ENCODE data around the gene OCA2. TPM values are rescaled to one million over a fixed set of nuclear protein-coding genes. Genes with fewer than 3 reads are reported as not detected.

The OCA2 gene
- total RNA-seq, 2 donors from 2014 or later = 0.14 TPM; not detected in 1

DNA sequence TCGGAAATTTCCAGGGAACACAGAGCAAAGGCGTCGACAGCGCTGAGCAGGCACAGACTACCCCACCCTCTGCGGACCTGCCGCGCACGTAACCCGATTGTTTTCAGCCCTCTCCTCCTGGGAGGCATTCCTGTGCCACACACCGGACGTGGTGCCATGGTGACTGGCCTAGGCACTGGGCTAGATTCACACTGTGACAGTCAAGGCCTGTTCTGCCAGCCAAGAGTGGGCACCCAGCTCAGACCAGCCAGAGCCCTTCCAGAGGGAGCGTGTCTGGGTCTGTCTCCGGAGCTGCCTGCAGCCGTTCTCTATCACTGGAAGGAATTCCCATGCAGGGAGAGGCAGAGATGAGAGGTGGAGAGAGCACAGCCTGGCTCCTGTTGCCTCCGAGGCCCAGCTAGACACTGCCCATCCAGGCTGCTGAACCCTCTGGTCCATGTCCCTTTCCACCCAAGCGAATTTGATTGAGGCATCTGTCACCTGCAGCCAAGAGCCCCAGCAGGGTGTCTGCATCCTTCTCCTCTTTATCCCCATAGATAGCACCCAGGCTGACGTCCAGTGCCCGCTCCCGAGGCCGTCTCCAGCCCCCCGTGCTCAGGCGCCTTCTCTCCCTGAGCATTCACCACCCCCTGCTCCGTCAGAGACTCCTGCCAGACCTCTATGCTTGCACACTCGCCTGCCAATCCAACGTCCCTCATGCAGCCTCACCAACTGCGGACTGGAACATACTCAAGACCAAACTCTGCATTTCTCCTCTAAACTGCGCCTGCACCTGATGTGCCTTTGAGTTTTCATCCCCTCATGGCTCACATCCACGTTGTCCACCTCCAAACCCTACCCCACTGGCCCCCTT lies 267.5 kb downstream of the OCA2 start:
- Mint-ChIP-seq H3K27ac (no peak overlapping the region), H3K9me3 (no peaks in the 10 kb centered on the region), H3K36me3 (ENCODE audit: insufficient read depth in 2 of 2) (no peaks in the 10 kb centered on the region), H3K27me3 (ENCODE audit: low read depth) (no peaks in the 10 kb centered on the region), H3K4me1 (ENCODE audit: low read depth) (no peaks in the 10 kb centered on the region), H3K4me3 (no peak overlapping the region)
- ATAC-seq (replicated peaks in 1 of 2) = no peak
- no peak for DNase-seq

DNA sequence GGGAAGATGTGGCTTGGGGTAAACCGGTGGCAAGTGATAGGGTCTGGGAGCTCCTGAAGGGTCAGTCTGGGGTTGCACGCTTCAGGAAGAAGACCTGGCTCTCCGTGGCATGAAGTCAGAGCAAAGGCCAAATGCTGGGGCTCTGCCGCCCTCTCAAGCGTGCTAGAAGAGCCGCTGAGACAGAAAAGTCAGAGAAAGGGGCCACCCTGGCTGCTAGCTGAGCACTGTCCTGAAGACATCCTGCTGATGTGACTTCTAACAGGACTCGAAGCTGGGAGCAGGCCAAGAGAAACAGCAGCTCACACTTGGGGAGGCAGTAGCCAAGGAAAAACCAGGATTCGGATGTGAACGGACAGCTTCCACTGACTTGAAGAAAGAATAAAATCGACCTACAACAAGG lies 270.4 kb downstream of the OCA2 start:
- H3K36me3 Mint-ChIP-seq (ENCODE audit: insufficient read depth in 2 of 2) = no peaks in the 10 kb centered on the region
- no peak overlapping the region for H3K27ac Mint-ChIP-seq

DNA sequence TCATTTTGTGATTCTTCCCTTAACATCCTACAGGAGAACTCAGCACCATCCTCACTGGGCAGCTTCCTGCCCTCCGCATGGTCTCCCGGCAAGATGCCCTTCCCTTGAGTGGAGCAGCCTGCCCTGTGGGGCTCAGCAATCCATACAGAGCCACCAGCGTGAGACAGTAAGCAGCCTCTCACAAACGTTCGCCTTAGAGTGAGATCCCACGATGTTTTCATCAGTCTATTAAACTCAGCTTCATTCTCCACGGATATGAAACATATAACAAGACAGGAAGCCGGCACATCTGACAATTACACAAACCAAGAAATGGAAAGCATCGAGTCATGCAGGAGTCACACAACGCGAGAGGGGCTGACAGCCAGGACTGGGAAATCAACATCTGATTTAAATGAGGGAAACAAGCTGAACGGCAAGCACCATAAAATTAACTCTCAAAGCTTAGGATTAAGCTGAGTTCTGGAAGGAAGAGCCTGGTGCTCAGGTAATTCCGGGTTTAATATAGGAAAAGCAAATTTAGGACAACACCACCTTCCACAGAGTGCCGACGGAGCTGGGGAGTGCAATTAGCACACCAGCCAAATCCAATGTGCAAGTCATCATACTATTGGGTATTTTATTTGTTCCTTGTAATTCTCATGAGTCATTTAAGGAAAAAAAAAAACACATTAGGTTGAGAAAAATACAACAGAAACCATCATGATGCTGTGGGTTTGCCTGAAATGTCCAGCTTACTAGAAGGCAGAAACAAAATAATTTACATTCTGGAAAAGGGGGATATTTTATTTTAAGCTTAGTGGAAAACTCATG lies 272.0 kb downstream of the OCA2 start:
- Mint-ChIP-seq H3K4me3 (no peak overlapping the region), H3K36me3 (ENCODE audit: insufficient read depth in 2 of 2) (no peaks in the 10 kb centered on the region), H3K27me3 (ENCODE audit: low read depth) (no peaks in the 10 kb centered on the region), H3K27ac (no peak overlapping the region), H3K4me1 (ENCODE audit: low read depth) (no peaks in the 10 kb centered on the region), H3K9me3 (no peaks in the 10 kb centered on the region)
- no peak for DNase-seq
- no peak for ATAC-seq (replicated peaks in 1 of 2)

More for the DNA sequence above, 270.4 kb downstream of the OCA2 start:
- H3K4me1 Mint-ChIP-seq (ENCODE audit: low read depth) = no peaks in the 10 kb centered on the region
- DNase-seq (no peak), ATAC-seq (replicated peaks in 1 of 2) (no peak)
- H3K27me3 Mint-ChIP-seq (ENCODE audit: low read depth) = no peaks in the 10 kb centered on the region
- no peaks in the 10 kb centered on the region for H3K9me3 Mint-ChIP-seq
- H3K4me3 Mint-ChIP-seq = no peak overlapping the region

DNA sequence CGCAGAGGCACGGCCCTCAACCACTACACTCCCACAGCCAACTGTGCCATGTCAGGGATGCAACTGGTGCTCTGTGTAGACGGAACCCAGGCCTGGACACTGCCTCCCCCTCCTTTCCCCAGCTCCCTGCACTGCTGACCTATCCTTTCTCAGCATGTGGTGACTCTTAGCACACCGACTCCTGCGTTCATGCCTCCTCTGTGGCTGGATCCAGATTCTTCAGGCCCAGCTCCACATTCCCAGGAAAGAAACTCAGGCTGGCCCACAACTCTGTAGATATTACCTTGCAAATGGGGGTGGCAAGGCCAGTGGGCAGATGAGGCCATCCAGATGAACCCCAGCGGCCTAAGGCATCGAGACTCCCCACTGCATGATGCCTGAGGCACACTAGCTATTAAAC lies 272.7 kb downstream of the OCA2 start:
- Mint-ChIP-seq H3K36me3 (ENCODE audit: insufficient read depth in 2 of 2) (no peaks in the 10 kb centered on the region), H3K27ac (no peak overlapping the region)

DNA sequence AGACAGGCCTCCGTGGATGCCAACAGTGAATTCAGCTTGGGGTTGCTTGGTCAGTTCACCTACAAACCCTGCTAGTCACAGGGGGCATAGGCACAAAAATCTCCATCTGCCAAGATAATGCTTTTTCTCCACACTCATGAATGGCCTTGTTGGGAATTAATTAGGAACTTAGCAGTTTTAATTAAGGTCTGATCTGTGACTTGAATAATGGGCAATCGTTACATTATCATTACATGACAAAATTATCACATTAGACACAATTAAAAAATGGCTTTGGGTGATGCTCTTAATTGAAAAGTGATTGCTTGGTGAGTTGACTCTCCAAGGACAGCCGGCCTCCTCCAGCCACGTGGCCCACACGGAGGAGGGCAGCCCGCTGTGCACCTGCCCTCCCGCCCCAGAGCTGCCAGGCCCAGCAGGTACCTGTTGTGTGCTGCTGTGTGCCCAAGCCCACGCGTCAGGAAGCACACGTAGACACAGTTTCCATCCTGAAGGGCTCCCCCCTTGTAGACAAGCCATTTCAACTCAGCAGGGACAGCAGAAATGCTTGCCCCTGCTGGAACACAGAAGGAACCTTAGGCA lies 274.2 kb downstream of the OCA2 start:
- Mint-ChIP-seq H3K27ac (no peak overlapping the region), H3K4me3 (no peak overlapping the region), H3K36me3 (ENCODE audit: insufficient read depth in 2 of 2) (no peaks in the 10 kb centered on the region)

More for the DNA sequence above, 272.7 kb downstream of the OCA2 start:
- Mint-ChIP-seq H3K4me3 (no peak overlapping the region), H3K4me1 (ENCODE audit: low read depth) (no peaks in the 10 kb centered on the region), H3K27me3 (ENCODE audit: low read depth) (no peaks in the 10 kb centered on the region), H3K9me3 (peaks cover 0 to under 1% of the 10 kb centered on the region in 2 donors)
- DNase-seq (no peak), ATAC-seq (replicated peaks in 1 of 2) (no peak)

DNA sequence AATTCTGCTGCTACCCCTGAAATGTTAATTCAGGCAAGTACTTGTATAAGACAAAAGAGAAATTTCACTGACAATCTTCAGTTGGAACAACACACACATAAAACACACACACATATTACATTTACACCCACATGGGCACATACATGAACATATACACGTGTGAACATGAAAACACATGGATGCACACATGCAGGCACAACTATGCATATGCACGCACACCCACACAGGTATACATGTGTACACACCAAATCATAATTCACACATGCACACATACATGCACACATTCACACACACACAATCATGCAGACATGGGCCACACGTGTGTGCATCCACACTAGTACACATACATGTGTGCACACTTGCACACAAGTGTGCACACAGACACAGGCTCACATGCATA lies 277.8 kb downstream of the OCA2 start:
- H3K27ac Mint-ChIP-seq = no peak overlapping the region
- peaks cover 0 to 3% of the 10 kb centered on the region in 2 donors for H3K36me3 Mint-ChIP-seq (ENCODE audit: insufficient read depth in 2 of 2)
- DNase-seq = no peak
- peaks cover 2 to 6% of the 10 kb centered on the region in 2 donors for H3K9me3 Mint-ChIP-seq
- H3K4me1 Mint-ChIP-seq (ENCODE audit: low read depth) = no peaks in the 10 kb centered on the region
- ATAC-seq (replicated peaks in 1 of 2) = no peak
- H3K27me3 Mint-ChIP-seq (ENCODE audit: low read depth) = no peaks in the 10 kb centered on the region
- H3K4me3 Mint-ChIP-seq = no peak overlapping the region

More for the DNA sequence above, 274.2 kb downstream of the OCA2 start:
- no peak for DNase-seq
- peaks cover 0 to 6% of the 10 kb centered on the region in 2 donors for H3K9me3 Mint-ChIP-seq
- no peaks in the 10 kb centered on the region for H3K27me3 Mint-ChIP-seq (ENCODE audit: low read depth)
- H3K4me1 Mint-ChIP-seq (ENCODE audit: low read depth) = no peaks in the 10 kb centered on the region
- ATAC-seq (replicated peaks in 1 of 2) = no peak

DNA sequence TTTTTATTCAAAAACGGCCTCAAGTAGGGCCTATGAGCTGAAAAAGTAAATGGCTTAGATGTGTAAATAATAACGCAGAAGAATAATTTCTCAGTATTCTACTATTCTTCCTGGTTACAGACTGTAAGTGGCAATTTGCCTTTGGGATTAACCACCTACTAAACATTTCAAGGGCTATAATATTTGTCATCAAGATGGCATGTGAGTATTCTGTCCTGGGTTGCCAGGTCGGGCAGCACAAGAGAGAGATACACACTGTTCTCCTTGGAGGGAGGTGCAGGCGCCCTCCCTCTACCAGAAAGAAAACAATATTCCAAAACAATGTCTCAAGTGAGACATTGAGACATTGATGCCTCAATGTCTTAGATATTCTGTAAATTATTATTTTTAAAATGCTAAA lies 278.4 kb downstream of the OCA2 start:
- Mint-ChIP-seq H3K4me3 (no peak overlapping the region), H3K27me3 (ENCODE audit: low read depth) (no peaks in the 10 kb centered on the region), H3K36me3 (ENCODE audit: insufficient read depth in 2 of 2) (peaks cover 0 to 3% of the 10 kb centered on the region in 2 donors), H3K27ac (no peak overlapping the region), H3K4me1 (ENCODE audit: low read depth) (no peaks in the 10 kb centered on the region), H3K9me3 (peaks cover 2 to 6% of the 10 kb centered on the region in 2 donors)
- DNase-seq (no peak), ATAC-seq (replicated peaks in 1 of 2) (no peak)

DNA sequence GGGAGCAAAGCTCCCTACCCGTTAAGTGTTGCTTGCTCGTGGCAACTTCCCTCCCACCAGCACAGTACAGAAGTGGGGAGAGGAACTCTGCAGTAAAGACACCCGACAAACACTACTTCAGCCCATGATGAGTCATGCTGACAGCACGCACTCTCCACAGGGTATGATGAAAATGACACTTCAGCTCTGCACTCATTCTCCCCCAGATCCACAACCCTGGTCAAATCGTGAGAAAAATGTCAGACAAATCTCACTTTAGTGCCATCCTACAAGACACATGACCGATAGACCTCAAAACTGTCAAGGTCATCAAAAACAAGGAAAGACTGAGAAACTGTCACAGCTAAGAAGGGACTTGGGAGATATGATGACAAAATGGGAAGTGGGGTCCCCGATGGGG lies 278.9 kb downstream of the OCA2 start:
- DNase-seq (no peak), ATAC-seq (replicated peaks in 1 of 2) (no peak)
- Mint-ChIP-seq H3K36me3 (ENCODE audit: insufficient read depth in 2 of 2) (peaks cover 0 to 3% of the 10 kb centered on the region in 2 donors), H3K9me3 (peaks cover 2 to 6% of the 10 kb centered on the region in 2 donors), H3K4me3 (no peak overlapping the region), H3K27ac (no peak overlapping the region), H3K4me1 (ENCODE audit: low read depth) (no peaks in the 10 kb centered on the region), H3K27me3 (ENCODE audit: low read depth) (no peaks in the 10 kb centered on the region)

DNA sequence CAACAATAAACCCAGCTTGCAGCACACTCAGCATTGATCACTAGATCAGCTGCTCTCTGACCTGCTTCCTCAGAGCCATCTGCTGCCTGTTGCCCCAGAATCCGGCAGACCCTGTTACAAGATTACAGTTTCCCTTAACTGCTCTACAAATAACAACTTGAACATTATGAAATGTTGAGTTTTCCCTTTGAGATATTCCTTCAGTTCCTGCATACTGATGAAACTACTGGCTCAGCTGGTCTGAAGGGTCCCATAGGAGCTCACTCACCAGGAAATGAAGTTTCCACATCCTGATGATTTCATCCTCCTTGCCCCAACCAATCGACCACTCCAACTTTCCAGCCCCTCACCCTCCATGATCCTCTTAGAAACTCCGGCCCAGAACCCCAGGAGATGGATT lies 281.9 kb downstream of the OCA2 start:
- no peak for DNase-seq
- no peak for ATAC-seq (replicated peaks in 1 of 2)
- H3K4me3 Mint-ChIP-seq = no peak overlapping the region
- H3K9me3 Mint-ChIP-seq = peaks cover 2 to 6% of the 10 kb centered on the region in 2 donors
- no peaks in the 10 kb centered on the region for H3K27me3 Mint-ChIP-seq (ENCODE audit: low read depth)
- H3K36me3 Mint-ChIP-seq (ENCODE audit: insufficient read depth in 2 of 2) = peaks cover 0 to 3% of the 10 kb centered on the region in 2 donors
- no peak overlapping the region for H3K27ac Mint-ChIP-seq
- H3K4me1 Mint-ChIP-seq (ENCODE audit: low read depth) = no peaks in the 10 kb centered on the region

DNA sequence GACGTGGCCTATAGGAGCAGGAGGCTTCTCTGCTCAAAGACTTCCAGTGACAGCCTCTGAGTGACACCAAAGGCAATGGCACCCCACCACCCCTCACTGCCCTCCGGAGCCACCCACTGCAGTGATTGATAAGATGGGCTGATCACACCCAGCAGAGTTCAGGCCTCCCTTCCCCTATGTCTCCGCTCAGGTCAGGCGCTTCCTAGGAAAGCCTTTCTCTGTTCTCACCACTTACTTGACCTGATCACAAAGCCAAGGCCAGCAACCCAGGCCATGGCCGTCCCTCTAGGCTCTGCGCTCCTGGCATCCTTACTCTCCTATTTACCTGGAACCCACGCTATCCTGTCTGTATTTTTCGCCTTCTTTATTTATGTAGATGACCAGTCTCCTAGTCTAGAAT lies 282.3 kb downstream of the OCA2 start:
- H3K4me3 Mint-ChIP-seq = no peak overlapping the region
- DNase-seq (no peak), ATAC-seq (replicated peaks in 1 of 2) (no peak)
- peaks cover 0 to 3% of the 10 kb centered on the region in 2 donors for H3K36me3 Mint-ChIP-seq (ENCODE audit: insufficient read depth in 2 of 2)
- H3K9me3 Mint-ChIP-seq = peaks cover 2 to 6% of the 10 kb centered on the region in 2 donors
- no peaks in the 10 kb centered on the region for H3K4me1 Mint-ChIP-seq (ENCODE audit: low read depth)
- no peak overlapping the region for H3K27ac Mint-ChIP-seq
- H3K27me3 Mint-ChIP-seq (ENCODE audit: low read depth) = no peaks in the 10 kb centered on the region

DNA sequence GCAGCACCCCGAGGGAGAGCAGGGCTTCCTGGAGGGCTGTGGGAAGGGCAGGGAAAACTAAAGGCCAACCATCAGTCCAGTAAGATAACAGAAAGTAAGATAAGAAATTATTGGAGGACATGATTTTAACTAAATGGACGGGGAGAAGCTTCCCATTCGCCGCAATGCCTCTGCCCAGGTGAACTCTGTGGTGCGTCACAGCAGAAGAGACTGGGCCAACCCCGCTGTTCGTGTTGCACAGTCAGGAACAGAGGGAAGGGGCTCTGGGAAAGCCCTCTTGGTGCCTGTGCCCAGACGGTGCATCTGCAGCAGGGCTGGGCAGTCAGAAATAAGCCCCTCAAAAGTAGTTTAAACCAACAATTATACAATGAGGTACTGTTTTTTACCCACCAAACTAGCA lies 284.1 kb downstream of the OCA2 start:
- no peaks in the 10 kb centered on the region for H3K27me3 Mint-ChIP-seq (ENCODE audit: low read depth)
- H3K4me3 Mint-ChIP-seq = no peak overlapping the region
- no peak for DNase-seq
- H3K9me3 Mint-ChIP-seq = peaks cover 0 to 2% of the 10 kb centered on the region in 2 donors
- H3K27ac Mint-ChIP-seq = no peak overlapping the region
- no peak for ATAC-seq (replicated peaks in 1 of 2)
- no peaks in the 10 kb centered on the region for H3K4me1 Mint-ChIP-seq (ENCODE audit: low read depth)
- peaks cover 0 to 3% of the 10 kb centered on the region in 2 donors for H3K36me3 Mint-ChIP-seq (ENCODE audit: insufficient read depth in 2 of 2)

DNA sequence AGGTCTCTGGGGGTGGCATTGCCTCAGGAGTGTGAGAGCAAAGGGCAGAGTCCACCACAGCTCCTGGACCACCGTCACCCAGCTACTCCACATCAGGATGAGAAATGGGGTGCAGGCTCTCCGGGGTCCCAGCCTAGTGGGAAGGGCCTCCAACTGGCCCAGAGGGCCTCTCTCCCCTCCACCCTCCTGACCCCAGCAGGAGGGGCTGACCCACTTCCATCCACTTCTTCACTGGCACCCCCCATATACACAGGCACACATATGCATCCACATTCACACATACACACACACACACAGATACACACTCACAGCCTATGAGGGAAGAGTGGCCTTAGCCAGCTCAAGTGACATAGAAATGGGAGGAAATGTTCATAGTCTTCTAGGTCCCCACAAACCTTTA lies 286.0 kb downstream of the OCA2 start:
- ATAC-seq (replicated peaks in 1 of 2) (no peak), DNase-seq (no peak)
- Mint-ChIP-seq H3K27me3 (ENCODE audit: low read depth) (no peaks in the 10 kb centered on the region), H3K4me3 (no peak overlapping the region), H3K9me3 (peaks cover 0 to 3% of the 10 kb centered on the region in 2 donors), H3K27ac (no peak overlapping the region), H3K4me1 (ENCODE audit: low read depth) (no peaks in the 10 kb centered on the region), H3K36me3 (ENCODE audit: insufficient read depth in 2 of 2) (peaks cover 0 to 3% of the 10 kb centered on the region in 2 donors)

DNA sequence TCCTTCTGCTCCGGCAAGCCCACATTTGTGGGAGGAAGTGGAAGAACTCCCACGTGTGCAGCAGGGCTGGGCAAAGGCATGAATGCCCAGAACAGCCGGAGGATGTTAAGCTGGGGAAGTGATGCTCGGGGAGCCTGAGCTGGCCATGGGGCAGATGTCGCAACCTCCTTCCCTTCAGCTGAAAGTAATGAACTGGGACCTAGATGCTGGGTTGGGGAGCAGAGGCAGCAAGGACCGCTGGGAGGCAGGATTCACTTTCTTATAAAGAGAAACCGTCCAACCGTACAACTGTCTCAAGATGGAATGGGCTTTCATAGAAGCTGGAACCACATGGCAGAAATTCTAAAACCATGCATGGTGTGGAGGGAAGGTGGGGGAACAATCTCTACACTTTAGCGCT lies 290.9 kb downstream of the OCA2 start:
- Mint-ChIP-seq H3K4me1 (ENCODE audit: low read depth) (no peaks in the 10 kb centered on the region), H3K27ac (no peak overlapping the region), H3K36me3 (ENCODE audit: insufficient read depth in 2 of 2) (peaks cover 0 to 6% of the 10 kb centered on the region in 2 donors), H3K27me3 (ENCODE audit: low read depth) (no peaks in the 10 kb centered on the region), H3K9me3 (peaks cover 0 to 7% of the 10 kb centered on the region in 2 donors), H3K4me3 (no peak overlapping the region)
- no peak for DNase-seq
- no peak for ATAC-seq (replicated peaks in 1 of 2)
